DMS114 treated with DMSO at 0.1 percent for 48 hours (cell line): ENCODE results near the gene LYSMD3.

Source experiments
- DNase-seq: peaks from one replicate; lab custom pipeline; 2025; ENCODE audit not compliant: unreplicated experiment; lab: John Stamatoyannopoulos, UW

The LYSMD3 gene

DNA sequence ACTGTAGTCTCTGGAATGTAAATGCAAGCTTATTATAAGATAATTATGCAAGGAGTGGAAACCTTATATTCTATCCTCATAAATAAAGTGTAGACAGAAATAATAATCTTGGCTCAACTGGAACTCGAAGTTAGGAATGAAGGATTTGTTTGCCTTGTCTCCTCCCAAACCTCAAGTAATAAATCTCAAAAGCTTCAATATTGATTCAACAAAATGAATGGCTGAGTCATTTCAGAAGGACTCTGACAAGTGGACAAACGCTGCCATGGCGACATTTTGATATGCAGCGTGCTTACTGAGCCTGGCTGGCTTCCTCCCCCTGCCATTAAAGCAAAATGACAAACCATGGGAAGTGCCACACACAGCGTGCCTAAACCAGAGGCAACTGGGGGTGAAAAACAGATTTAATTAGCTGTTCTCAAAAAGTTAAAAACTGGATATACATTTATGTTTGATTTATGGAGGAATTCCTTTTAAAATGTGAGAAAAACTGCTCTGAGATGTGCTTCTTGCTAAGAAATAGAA lies 18.7 kb upstream of the LYSMD3 start:
- DNase-seq: no peak

DNA sequence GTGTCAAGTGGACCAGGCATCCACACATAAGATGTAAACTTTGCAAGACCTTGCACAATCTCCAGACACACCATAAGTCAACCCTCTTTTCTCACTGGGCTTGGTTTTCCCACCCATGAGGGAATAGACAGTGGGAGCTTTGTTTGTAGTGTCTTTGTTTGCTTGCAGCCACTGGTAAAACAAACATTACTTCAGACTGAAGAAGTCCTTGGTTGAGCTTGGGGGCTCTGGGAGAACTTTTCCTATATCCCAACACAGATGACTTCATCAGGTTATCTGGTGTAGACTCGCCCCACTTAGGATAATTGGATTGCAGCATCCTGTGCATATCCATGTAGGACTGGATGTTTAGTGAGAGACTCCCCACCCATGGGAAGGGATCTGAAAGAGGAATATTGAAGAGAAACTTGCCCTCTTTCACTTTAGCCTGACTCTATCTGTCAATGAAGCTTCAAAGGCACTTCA lies 17.7 kb upstream of the LYSMD3 start:
- DNase-seq: no peak

DNA sequence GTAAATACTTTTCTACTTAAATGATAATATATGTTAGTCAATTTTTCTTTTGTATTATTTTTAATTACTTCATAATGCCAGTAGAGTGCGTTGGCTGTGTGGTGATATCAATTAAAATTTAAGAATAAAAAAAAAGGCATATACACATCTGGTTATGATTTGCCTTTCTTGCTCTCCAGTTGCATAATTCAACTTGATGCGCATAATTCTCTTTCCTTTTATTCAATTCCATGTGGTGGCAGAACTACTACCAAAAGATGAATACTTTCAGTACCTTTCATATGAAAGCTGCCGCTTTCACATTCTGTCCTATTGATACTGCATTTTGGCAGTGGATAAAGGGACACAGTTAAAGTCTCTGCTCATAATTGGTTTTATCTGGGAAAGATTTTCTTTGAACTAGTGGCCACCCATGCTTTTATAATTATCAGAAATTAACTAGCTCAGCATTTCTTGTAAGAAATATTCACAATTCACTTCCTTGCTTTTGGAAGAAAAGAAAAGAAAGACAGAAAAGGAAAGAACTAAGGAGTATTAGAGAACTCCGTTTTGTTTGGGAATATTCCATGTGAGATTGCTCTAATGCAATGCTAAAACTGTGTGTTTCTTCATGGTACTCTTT lies 16.9 kb upstream of the LYSMD3 start:
- no peak for DNase-seq

DNA sequence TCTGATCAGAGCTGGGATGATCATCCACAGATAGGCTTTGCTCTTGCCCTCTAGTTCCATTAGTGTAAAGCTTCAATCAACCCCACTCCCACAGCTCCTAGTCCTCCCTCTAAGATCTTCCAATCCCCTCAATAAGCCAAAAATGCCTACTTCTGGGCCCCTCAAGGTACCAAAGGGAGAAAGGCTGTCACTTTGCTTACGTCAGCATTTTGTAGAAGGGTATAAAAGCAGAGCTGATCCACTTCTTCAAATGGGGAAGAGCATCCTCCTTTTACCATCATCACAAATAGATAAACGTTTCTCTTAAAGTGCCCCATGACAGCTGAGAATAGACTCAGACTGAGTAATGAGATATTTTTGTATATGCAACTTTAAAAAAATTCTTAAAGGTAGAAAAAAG lies 16.1 kb upstream of the LYSMD3 start:
- DNase-seq: no peak

DNA sequence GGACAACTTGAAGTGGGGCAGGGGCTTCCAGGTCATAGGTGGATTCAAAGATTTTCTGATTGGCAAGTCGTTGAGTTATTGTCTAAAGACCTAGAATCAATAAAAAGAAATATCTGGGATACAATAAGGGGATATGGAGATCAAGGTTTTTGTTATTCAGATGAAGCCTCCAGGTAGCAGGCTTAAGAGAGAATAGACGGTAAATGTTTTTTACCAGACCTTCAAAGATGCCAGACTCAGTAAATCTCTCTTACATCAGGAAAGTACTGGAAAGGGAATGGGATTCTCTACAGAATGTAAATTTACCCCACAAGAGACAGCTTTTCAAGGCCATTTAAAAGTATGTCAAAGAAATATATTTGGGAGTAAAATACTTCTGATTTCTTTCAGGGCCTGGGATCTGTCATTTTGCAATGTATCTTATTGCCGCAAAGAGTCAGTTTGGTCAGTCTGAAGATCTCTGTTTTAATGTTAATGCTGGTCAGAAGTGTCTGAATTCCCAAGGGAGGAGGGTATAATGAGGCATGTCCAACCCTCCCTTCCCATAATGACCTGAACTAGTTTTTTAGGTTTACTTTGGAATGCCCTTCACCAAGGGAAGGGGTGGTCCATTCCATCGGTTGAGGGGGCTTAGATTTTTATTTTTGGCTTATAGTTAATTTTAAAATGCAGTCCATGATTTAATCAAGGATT lies 13.6 kb upstream of the LYSMD3 start:
- DNase-seq: no peak

DNA sequence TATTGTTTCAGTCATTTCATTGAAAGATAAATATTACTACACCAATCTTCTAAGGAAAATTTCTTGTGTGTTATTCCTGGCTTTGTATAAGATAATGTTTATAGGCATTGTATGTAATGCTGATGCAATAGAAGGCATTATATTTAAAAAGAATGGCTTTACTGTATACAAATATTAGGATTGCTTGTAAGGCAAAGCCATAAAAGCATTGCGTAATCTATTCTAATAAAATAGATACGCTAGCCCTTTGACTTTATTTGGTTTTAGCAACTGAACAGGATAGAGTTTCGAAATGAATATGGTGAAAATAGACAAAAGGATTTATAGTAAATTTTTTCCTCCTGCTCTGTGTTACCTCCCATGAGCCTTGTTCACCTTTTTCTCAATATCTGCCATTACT lies 5.5 kb upstream of the LYSMD3 start:
- DNase-seq: no peak

DNA sequence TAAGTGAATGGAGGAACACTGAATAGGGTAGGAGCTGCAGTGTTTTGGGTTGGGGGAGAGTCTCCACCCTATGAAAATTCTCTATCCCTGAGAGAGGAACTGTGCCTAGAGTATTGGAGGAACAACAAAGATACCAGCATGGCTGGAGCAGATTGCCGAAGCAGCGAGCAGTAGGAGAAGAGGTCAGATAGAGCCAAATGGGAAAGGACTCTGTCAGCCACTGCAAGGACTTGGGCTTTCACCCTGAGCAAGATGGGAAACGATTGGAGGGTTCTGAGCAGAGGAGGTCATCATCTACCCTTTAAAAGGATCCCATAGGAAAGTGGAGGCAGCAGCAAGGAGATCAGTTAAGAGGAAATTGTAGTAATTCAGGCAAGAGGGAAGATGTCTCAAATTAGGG lies 4.4 kb upstream of the LYSMD3 start:
- DNase-seq: no peak

DNA sequence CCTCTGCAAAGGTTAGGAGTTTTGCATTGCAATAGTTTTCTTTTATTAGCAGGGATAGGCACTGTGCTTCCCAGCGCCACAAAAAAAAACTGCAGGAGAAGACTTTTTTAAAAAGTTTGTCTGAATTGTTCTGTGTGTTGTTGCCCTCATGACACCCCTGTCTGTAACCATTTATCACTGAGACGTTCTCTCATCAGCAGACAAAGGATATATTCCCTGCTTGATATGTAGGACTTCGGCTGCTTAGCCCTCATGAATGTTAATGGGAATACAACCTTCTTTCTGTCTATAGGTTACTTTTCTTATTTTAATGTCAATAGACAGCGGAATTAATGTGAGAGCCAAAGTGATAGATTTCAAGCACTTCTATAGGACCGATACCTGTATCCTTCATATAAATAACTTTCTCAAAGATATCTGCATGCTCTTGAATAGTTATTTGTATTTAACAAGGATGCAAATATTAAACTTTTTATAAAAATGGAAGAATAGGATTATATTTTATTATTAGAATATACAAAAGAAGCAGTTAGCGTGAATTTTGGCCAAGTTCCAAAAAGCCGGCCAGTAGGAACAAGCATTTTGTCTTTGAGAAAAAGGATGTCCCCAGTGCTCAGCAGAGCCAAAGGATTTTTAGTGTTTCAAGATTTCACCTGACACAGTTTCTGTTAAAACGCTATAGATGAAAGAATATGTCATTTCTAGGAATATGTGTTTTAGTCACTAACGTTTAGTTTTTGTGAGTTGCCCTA lies 1.5 kb upstream of the LYSMD3 start:
- DNase-seq: no peak

DNA sequence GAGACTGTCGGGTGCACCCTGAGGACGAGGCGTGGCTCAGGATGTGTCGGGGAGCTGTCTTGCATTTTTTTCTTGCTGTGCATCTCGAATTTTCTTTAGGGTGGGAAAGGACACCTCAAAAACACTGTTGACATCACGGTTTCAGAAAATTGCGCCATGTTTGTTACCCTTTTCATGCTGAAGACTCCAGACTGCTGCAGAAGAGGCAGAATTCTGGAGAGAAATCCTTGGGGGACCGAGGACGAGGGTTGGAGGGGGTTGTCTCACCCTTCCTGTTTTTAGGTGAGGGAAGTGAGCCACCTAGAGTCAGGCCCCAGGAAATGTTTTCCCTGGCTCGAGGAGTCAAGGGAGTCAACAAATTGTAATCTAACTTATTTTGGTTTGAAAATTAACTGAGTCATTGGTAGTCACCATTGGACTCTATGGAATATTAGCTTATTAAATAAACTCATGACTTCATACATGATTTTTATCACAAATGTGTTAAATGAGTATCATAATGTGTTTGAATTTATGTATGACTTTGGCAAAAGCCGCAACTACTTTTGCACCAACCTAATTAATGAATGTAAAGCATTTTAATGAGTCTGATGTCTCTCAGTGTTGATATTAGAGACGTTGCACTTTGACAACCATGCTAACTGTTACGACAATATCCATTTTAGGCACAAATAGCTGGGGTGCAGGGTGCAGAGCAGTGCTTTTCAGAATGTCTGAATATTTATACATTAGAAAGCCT lies 724 bp upstream of the LYSMD3 start:
- DNase-seq: peak; percentile 67

DNA sequence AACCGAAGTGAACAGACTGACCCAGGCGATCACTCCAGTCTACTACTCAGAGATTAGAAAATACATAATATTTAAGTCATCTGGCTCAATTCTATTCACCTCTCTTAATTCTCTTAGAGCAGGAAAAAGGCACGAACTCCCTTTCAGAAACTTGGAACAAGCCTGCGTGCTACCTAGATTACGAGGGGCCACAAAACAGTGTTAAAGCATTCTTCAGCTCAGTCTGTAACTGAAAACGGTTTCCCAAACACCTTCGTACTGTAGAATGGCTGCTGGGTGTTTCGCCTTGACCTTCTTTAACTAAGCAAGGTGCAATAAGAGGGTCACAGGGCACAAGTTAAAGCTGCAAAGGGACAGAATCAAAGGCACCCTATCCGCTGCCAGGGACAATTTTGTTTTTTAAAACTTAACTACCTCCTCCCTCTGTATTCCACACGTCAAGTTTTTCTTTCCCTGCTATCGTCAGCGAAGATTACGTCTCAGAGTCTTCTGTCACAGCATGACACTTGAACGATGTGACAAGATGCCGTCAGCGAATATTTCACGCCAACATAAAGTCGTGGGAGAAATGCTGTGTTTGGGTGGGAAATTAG lies 687 bp downstream of the LYSMD3 start:
- no peak for DNase-seq

DNA sequence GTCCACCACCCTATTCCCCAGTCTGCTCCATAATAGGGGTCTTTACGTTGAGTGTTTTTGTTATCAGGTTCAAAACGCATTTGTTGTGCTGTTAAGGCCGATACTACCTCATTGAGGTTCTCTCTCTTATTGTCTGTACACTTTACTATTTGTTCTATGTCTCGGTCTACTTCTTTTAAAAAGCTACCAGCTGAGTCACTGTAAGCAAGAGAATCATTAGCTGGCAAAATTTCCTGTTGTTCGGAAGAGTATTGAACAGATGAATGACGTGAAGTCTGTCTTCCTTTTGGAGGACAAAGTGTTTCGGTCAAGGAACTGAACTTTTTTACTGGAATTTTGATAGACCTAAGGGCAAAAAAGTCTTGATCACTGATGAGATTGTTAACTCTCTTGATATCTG lies 10.3 kb downstream of the LYSMD3 start:
- DNase-seq: no peak

DNA sequence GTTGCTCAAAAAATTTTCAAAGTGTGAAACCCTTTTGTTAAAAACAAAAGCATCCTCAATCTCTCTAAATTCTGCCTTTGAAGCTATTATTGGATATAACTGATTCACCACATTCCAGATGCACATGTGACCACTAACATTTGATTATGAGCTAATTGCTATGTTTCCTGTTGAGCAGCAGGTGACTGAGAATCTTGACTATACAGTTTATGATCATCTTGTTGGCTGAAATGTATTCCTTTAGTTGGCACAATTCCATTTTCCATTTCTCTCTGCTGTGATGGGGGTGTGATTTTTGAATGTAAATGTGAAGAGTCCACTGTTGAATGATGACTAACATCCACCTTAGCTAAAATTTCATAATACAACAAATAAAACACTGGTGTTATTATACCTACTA lies 10.7 kb downstream of the LYSMD3 start:
- no peak for DNase-seq

DNA sequence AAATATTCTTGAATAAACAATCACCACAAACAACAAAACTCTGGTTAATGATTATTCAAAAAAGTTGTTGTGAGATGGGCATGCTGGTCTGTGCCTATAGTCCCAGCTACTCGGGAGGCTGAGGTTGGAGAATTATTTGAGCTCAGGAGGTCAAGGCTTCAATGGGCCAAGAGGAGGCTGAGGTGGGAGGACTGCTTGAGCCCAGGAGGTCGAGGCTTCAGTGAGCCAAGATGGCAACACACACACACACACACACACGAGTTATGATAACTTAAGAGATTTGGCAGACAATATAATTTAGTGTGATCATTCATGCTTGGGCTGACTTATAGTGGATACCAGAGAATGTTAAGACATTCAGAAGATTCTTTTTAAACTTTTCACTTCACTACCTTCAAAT lies 14.9 kb downstream of the LYSMD3 start:
- DNase-seq: no peak

DNA sequence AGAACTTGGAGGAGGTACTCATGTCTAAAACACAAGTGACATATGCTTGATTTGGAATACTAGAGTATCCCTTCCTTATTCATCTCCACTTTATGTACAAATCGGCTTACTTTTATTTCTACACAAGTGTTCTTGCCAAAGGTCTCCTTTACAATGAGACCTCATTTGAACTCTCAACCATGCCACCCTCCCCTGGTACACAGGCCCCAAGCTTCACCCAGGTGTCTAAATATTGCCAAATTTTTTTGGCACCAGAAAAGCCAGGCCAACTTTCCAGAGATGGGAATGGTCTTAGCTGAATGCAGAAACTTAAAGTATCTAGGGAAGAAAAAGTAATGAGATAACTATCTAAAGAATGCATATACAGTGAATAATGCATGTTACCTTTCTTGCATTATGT lies 18.9 kb downstream of the LYSMD3 start:
- no peak for DNase-seq

DNA sequence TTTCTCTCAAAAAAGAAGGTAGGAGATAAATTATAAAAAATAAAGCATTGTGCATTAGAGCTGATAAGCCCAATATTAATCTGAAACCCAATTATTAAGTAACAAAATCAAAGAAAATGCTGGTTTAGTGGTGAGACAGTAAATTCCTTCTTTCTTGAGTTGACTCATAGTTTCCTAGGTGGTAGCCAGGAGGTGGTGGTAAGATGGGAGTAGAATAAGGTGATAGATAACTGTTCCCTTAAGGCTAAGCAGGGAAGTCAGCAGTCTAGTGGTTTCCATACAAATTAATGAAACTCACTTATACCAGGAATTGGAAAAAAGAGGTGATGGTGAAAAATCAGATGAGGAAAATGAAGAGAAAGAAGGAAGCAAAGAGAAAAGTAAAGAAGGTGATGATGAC lies 23.2 kb downstream of the LYSMD3 start:
- no peak for DNase-seq

DNA sequence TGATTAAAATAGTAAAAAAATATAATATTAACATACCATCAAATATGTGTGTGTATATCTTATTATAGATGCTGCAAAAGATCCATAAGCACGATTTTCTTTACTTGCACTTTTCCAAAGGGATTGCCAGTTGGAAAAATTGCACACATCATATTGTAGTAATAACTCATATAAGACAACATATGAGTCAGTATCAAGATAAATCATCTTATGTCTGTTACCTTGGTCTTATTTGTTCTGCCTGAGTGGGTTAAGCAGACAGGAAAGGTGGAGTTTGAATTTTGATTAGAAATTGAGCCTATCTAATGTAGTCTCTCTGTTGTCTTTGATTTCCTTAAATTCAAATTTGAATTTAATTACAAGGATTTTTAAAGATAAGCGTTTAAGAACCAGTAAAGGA lies 24.6 kb downstream of the LYSMD3 start:
- DNase-seq: no peak

DNA sequence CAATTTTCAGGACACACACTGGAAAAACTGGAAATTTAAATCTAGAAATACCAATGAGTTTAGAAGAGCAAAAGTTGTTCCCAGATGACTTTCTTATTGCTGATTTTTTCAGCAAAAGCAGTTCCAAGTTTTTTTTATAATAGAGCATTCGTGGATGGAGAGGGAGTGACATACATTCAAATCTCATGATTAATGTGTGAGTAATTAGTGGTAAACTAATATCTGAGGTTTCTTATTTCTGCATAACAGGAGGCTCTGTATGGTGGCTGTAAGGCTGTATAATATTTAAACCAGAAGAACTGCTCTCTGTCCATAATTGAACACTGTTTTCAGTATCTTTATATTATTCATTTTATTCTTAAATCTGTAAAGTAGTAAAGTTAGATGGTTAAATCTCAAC lies 25.8 kb downstream of the LYSMD3 start:
- no peak for DNase-seq

DNA sequence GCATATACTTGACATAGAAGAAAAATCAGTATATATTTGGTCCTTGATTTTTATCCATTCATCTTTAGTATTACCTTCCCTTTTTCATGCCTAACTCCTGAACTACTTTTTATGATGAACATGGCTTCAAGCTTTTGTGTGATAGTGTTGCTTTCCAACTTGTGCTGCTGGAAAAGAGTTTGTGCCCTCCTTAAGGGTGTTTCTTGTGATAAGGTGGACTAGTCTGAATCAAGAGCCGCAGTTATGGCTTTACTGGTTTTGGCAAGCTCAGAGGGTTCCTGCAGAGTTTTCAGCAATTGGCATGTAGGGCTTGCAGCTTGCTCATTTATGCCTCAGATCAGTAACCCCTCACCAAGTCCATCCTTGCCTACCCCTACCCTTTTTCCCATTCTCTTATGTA lies 34.2 kb downstream of the LYSMD3 start:
- no peak for DNase-seq

DNA sequence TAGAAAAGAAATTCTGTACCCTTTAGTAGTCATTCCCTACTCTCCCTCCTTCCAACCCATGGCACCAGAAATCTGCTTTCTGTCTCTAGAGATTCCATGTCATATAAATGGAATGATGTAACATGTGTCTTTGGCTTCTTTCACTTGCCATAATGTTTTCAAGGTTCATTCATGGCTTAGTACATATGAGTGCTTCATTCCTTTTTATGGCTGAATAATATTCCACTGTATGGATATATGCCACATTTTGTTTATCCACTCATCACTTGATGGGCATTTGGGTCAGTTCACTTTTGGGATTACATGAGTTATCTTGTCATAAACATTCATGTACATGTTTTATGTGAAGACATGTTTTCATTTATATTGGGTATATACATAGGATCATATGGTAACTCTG lies 35.3 kb downstream of the LYSMD3 start:
- DNase-seq: no peak

DNA sequence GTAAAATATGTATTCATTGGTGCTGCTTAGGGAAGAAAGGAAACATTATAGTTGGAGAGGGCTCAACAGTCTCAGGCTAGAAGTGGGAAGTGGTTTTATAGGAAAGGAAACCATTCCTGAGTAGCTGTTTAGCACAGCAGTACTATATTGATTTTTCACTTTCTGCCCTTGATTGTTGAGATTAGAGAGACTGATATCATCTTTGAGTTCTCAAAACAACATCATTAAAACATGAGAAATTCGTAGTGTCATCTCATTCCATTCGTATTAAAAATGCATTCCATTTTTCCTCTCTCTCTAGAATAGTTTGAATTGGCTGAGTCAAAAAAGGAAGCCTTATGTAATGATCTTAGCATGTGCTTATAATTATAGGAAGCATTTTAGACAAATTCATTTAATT lies 40.6 kb downstream of the LYSMD3 start:
- no peak for DNase-seq

DNA sequence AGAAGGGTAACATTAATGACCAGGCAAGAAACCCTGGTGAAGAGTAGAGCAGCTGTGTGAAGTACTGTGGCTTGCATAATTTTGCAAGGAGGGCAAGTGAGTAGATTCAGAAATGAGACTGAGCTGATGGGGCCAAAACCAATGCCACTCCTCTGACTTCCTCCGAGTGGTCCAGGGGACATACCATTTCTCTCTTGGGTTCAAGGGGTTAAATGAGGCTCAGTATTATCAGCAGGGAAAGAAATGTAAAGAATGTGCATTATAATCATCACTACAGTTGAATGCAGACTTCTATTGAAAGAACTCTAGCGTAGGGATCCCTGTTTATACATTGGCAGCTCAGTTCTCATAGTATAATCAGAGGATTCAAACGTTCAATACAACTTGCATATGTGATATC lies 44.8 kb downstream of the LYSMD3 start:
- DNase-seq: no peak
